ENCODE results near the gene UBE2U.

The UBE2U gene

GRCh38 chr1:64176659-64177058 lies 26.8 kb upstream of the UBE2U start:
- no peak overlapping the region for H3K4me3 ChIP-seq (ENCODE audit: low read depth, low read length)
- TF ChIP-seq, protein P1, sequence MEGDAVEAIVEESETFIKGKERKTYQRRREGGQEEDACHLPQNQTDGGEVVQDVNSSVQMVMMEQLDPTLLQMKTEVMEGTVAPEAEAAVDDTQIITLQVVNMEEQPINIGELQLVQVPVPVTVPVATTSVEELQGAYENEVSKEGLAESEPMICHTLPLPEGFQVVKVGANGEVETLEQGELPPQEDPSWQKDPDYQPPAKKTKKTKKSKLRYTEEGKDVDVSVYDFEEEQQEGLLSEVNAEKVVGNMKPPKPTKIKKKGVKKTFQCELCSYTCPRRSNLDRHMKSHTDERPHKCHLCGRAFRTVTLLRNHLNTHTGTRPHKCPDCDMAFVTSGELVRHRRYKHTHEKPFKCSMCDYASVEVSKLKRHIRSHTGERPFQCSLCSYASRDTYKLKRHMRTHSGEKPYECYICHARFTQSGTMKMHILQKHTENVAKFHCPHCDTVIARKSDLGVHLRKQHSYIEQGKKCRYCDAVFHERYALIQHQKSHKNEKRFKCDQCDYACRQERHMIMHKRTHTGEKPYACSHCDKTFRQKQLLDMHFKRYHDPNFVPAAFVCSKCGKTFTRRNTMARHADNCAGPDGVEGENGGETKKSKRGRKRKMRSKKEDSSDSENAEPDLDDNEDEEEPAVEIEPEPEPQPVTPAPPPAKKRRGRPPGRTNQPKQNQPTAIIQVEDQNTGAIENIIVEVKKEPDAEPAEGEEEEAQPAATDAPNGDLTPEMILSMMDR (IDR thresholded peaks at IDR 0.05; ENCODE audit: low read depth, low read length), result no peak

- no peak overlapping the region for H3K4me3 ChIP-seq (ENCODE audit: low read depth, low read length)
- TF ChIP-seq, protein P1 (IDR thresholded peaks at IDR 0.05; ENCODE audit: low read depth, low read length), result no peak
Measured at GRCh38 chr1:64179588-64179987, 23.8 kb upstream of the UBE2U start.

DNA sequence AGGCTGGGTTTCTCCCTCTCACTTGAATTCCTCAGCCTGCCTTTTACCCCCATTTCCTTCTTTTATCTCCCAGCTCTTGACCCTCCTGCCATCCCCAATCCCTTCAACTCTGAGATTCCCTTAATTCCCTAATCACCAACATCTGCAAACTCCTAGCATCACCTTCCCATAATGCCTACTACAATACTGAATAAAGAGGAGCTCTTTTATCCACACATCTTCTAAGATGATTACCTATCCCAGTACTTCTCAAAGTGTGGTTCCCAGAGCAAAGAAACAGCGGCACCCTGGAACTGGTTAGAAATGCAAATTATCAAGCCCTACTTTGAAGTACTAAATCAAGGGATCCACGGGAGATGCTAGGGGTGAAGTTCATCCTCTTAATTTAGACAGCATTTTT lies 21.2 kb upstream of the UBE2U start:
- TF ChIP-seq, protein P1 (IDR thresholded peaks at IDR 0.05; ENCODE audit: low read depth, low read length), result no peak
- H3K4me3 ChIP-seq (ENCODE audit: low read depth, low read length), result no peak overlapping the region

DNA sequence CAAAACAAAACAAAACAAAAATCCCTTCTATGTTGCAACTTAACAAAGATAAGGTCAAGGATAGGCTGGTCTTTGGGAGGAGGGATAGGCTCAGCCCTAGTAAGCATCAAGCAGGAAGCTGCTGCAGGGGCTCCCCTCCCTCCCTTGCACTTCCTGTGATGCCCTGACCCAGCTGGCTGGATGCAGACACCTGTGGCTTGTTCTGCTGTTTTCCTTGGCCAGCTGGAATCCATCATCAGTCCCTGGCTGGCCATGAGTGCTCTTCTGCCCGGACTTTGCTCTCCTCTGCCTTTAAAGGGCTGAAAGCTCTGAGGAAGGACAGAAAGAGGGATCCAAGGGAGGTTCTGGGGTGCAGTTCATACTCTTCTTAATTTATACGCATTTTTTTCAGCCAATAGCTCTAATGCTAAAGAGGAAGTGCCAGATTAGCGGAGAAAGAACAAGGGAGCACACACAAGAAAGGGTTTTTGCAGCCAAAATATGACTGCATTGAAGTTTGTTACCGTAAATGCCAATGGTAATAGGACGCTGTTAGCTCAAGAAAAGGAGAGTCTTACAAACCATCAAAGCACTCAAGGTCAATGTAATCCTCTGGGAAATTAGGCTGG lies 19.9 kb upstream of the UBE2U start:
- TF ChIP-seq, protein P1 (IDR thresholded peaks at IDR 0.05; ENCODE audit: low read depth, low read length), result no peak

DNA sequence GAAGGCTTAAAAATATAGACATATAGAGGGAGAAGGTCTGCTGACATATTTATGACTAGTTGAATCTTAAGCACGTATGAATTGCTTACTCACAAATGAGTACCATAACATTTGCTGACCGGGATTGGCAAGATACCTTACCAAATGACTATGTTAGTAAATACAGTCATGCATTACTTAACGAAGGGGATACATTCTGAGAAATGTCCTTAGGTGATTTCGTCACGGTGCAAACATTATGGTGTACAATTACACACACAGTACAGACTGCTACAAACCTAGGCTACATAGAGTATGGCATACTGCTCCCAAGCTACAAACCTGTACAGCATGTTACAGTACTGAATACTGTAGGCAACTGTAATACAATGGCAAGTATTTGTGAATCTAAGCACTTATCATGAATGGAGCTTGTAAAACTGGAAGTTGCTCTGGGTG lies 19.4 kb upstream of the UBE2U start:
- TF ChIP-seq, protein P1 (IDR thresholded peaks at IDR 0.05; ENCODE audit: low read depth, low read length), result no peak
- no peak overlapping the region for H3K4me3 ChIP-seq (ENCODE audit: low read depth, low read length)

More for the DNA sequence above, 19.9 kb upstream of the UBE2U start:
- no peak overlapping the region for H3K4me3 ChIP-seq (ENCODE audit: low read depth, low read length)

DNA sequence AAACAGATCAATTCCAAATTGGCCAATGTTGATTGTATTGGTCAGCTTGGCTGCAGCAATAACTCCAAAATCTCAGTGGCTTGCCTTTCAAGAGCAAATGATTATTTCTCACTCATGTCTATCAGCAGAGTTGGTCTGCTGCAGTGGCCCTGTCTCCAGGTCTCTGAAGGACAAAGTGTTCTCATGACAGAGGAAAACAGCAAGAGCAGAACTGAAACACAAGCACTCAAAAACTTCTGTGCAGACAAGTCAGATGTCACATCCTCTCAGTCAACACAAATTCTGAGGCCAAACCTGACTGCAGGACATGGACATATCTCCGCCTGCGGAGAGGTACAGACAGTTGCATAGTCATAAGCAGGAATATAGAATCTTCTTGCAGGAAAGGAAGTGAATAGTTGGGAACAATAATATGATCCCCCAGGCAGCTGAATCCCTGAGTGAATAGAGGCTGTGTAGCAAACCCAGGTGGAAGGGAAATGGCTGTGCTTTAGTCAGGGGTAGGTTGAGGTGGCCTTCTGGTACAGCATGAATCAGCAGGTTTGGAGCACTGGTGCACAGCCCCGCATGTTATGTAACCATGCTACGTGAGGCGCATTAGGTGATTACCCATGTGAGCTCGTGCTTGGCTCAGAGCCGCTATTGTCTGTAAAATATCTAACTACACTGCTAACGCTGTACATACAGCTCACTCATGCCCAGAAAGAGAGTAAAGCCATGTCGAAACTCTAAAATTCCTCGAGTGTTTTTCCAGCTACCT lies 17.1 kb upstream of the UBE2U start:
- H3K4me3 ChIP-seq (ENCODE audit: low read depth, low read length), result no peak overlapping the region
- TF ChIP-seq, protein P1 (IDR thresholded peaks at IDR 0.05; ENCODE audit: low read depth, low read length), result no peak

GRCh38 chr1:64186898-64187280 lies 16.5 kb upstream of the UBE2U start:
- no peak overlapping the region for H3K4me3 ChIP-seq (ENCODE audit: low read depth, low read length)

More at GRCh38 chr1:64186898-64187280, 16.5 kb upstream of the UBE2U start:
- TF ChIP-seq, protein P1 (IDR thresholded peaks at IDR 0.05; ENCODE audit: low read depth, low read length), result no peak
